ENCODE measurements around the gene ARMC3.
"Not testable (repeated sequence)": the region's sequence is repeated elsewhere in the genome, so short reads cannot be mapped to it uniquely, and the experiment has no call there.

ARMC3 gene

DNA sequence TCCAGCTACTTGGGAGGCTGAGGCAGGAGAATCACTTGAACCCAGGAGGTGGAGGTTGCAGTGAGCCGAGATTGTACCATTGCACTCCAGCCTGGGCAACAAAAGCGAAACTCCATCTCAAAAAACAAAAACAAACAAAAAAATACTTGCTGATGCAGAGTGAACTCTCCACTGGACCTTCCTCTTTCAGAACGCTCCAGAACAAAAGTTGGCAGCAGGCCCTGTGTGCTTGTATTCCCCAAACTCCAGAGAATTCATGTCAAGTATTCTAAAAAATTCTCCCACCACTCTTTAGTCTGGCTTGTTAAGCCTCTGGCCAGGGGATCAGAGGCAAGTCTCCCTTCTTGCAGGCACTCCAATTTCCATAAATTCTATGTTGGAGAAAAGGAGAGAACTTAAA lies 144.7 kb downstream of the ARMC3 start:
- DNase-seq (ENCODE audit: low read depth in 2 of 2), result not testable (repeated sequence)

DNA sequence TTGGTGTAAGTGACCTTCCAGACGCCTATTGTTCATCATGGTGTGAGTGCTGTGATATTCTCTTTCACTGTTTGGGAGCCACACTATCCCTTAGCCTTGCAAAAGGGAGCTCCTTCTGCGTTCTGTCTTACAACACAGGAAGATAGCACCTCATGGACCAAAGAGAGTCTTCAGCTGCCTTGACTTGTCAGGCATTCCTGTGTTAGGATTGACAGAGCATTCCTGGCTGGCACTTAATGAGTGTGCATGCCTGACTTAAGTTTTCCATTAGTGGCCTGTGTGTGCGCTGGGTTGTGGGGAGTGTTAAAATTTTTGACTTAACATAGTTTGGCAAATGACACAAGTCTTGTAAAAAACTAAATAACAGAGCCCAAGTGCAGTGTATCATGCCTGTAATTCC lies 145.7 kb downstream of the ARMC3 start:
- DNase-seq (ENCODE audit: low read depth in 2 of 2), result no peak

DNA sequence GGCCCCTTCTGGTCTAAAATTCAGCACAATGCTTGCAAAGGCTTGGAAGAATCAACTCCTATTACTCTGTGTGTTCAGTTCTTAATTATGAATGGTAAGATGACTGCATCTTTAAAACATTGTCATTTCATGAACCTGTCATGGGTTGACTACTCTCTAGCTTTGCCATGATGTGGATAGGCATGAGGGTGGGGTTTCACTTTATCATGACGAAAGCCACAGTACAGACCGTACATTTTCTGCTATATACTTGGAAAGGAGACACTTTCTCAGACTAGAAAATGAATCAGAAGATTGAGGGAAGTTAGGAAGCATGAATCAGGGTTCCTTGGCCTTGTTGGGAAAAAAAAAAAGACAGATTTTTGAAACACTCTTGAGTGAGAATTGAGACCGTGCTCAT lies 147.8 kb downstream of the ARMC3 start:
- DNase-seq (ENCODE audit: low read depth in 2 of 2), result no peak

DNA sequence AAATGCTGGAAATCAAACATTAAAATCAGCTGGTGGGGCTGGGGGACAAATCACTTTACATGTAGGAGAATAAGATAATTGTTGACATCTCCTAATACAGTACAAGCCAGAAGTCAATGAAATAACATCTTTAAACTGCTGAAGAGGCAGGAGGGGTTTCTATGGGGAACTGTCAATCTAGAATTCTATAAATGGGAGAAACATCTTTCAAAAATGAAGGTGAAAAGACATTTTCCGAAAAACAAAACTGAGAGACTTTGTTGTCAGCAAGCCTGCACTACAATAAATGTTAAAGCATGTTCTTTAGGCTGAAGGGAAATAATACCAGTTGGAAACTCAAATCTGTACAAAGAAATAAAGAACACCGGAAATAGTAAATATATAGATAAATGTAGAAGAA lies 150.3 kb downstream of the ARMC3 start:
- DNase-seq (ENCODE audit: low read depth in 2 of 2), result no peak

DNA sequence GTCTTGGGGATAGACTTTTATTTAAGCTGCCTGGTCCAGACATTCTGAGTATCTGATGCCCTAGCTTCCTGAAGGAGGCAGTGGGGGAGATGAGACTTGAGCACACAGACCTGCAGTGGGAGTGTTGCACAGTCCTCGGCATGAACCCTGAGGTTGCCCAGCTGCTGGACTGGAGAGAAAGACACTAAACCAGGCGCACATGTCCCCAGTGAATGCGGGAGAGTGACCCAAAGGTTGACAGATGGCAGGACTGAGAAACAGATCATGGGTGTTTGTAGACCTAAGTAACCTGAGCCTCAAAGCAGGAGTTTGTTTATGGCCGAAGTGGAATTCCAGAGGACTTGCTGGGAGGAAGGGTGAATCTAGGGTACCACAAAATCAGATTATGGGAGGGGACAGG lies 151.8 kb downstream of the ARMC3 start:
- DNase-seq (ENCODE audit: low read depth in 2 of 2), result no peak

DNA sequence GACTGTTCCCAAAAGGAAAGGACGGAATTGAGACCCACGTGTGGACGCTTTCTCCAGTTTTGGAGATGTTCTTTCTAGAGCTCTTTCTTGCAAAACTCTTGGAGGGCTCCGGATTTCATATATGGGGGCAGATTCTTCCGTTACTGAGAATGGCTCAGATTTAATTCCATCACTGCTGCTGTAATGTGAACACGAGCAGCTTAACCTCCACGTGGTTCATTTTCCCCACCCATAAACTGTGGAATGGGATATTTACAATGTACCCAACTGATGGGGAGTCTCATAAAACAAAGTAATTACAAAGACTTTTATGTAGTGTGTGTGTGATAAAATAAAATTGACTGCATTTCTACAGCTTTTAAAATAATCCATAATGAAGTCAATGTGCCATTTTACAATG lies 152.4 kb downstream of the ARMC3 start:
- no peak for DNase-seq (ENCODE audit: low read depth in 2 of 2)

DNA sequence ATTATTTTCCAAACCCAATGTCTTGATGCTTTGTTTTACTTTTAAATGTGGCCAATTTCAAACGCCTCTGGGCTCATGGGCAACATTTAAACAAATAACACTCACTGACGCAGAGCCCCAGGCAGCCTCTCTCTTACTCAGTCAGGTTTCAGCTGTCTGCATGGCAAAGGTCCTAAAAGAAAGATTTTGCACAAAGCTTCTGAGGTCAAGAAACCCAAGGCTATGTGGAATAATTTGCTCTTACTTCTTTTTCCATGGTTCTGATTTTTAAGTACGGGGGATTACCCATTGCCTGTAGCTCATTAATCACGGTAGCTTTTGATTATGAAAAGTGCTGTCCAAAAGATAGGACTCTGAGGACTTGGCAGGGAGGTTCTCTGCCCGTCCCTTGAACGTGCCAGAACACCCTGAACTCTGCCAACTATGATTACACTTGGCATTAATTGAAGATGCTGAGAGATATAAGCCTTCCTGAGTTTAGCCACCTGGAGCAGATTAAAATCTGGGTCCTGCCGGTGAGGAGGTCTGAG lies 153.4 kb downstream of the ARMC3 start:
- no peak for DNase-seq (ENCODE audit: low read depth in 2 of 2)

DNA sequence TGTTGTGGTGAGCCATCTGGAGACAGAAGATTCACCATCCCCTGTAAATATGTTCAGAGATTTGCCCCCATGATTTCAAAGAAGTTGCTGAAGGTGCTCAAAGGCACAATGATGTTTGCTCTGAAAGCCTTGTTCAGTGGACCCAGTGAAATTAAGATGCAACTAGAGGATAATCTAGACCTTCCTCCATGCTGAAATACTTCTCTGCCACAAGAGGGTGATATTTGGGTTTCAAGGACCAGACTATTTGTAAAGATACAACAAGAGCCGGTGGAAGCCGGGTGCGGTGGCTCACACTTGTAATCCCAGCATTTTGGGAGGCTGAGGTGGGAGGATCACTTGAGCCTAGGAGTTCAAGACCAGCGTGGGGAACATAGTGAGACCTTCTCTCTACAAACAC lies 154.0 kb downstream of the ARMC3 start:
- DNase-seq (ENCODE audit: low read depth in 2 of 2), result no peak
